ENCODE data around the gene KMT2C.

The KMT2C gene

GRCh38 chr7:152142976-152143595 is 292.7 kb downstream of the KMT2C start:
- ATAC-seq (no peak), DNase-seq (no peak)

GRCh38 chr7:152140560-152140959 is 295.2 kb downstream of the KMT2C start:
- DNase-seq = no peak
- ATAC-seq = no peak

- DNase-seq = no peak
- no peak for ATAC-seq
Observed at GRCh38 chr7:152140067-152140466, 295.7 kb downstream of the KMT2C start.

- ATAC-seq = no peak
- DNase-seq = no peak
Observed at GRCh38 chr7:152137476-152138025, 298.3 kb downstream of the KMT2C start.

- DNase-seq (no peak), ATAC-seq (no peak)
Observed at GRCh38 chr7:152136686-152137085, 299.1 kb downstream of the KMT2C start.

- ATAC-seq (no peak), DNase-seq (no peak)
Observed at GRCh38 chr7:152133804-152134203, 302.0 kb downstream of the KMT2C start.

GRCh38 chr7:152132812-152133211 is 303.0 kb downstream of the KMT2C start:
- ATAC-seq (no peak), DNase-seq (no peak)

GRCh38 chr7:152131981-152132494 is 303.8 kb downstream of the KMT2C start:
- no peak for ATAC-seq
- DNase-seq = no peak

GRCh38 chr7:152130658-152131590 is 304.9 kb downstream of the KMT2C start:
- ATAC-seq (no peak), DNase-seq (no peak)

- DNase-seq (no peak), ATAC-seq (no peak)
Observed at GRCh38 chr7:152129682-152130081, 306.1 kb downstream of the KMT2C start.

GRCh38 chr7:152128741-152129461 is 306.9 kb downstream of the KMT2C start:
- no peak for DNase-seq
- no peak for ATAC-seq

- DNase-seq (no peak), ATAC-seq (no peak)
Observed at GRCh38 chr7:152128252-152128651, 307.6 kb downstream of the KMT2C start.

- no peak for ATAC-seq
- DNase-seq = no peak
Observed at GRCh38 chr7:152127229-152127628, 308.6 kb downstream of the KMT2C start.

- DNase-seq (no peak), ATAC-seq (no peak)
Observed at GRCh38 chr7:152126741-152127140, 309.1 kb downstream of the KMT2C start.

GRCh38 chr7:152122540-152122939 is 313.3 kb downstream of the KMT2C start:
- ATAC-seq (no peak), DNase-seq (no peak)

GRCh38 chr7:152121432-152121831 is 314.4 kb downstream of the KMT2C start:
- no peak for ATAC-seq
- DNase-seq = no peak

GRCh38 chr7:152120776-152121175 is 315.0 kb downstream of the KMT2C start:
- ATAC-seq = no peak

GRCh38 chr7:152120210-152120609 is 315.6 kb downstream of the KMT2C start:
- no peak for DNase-seq

More at GRCh38 chr7:152120776-152121175, 315.0 kb downstream of the KMT2C start:
- DNase-seq = no peak

GRCh38 chr7:152117356-152117755 is 318.4 kb downstream of the KMT2C start:
- ATAC-seq = no peak
- DNase-seq = no peak

More at GRCh38 chr7:152120210-152120609, 315.6 kb downstream of the KMT2C start:
- ATAC-seq = no peak

- ATAC-seq (no peak), DNase-seq (no peak)
Observed at GRCh38 chr7:152115021-152115718, 320.6 kb downstream of the KMT2C start.

GRCh38 chr7:152112829-152113228 is 323.0 kb downstream of the KMT2C start:
- ATAC-seq (no peak), DNase-seq (no peak)

- DNase-seq (no peak), ATAC-seq (no peak)
Observed at GRCh38 chr7:152108359-152108758, 327.4 kb downstream of the KMT2C start.
